Panc1 (cell line): ENCODE data around the gene QRFPR.

Source experiments
- CTCF ChIP-seq: fragments of 450-650 bp; IDR thresholded peaks from 2 replicates; pipeline ENCODE4 v1.5.1; 2017; ENCODE audit warnings: mild to moderate bottlenecking
- POLR2AphosphoS5 ChIP-seq: IDR thresholded peaks from 2 replicates; pipeline ENCODE4 v1.6.1; 2012; ENCODE audit warnings: mild to moderate bottlenecking, low read depth, low read length, moderate library complexity
- REST ChIP-seq, 2 experiments: IDR thresholded peaks; 2 replicates each; pipeline ENCODE4 v1.6.1; 2011 to 2012; ENCODE audit warnings: low read depth in 2 of 2, control low read depth in 1 of 2, low read length in 1 of 2, mild to moderate bottlenecking in 1 of 2, moderate library complexity in 1 of 2; ENCODE audit not compliant: insufficient read depth in 1 of 2

- TF ChIP-seq CTCF (no peak), POLR2AphosphoS5 (no peak), REST (IDR thresholded peaks at IDR 0.05; ENCODE audit: insufficient read depth in 1 of 2, low read depth in 2 of 2, low read length in 1 of 2) (no peak)
These were observed 9.5 kb upstream of the QRFPR start for GRCh38 chr4:121390335-121390734.
